ENCODE measurements around the gene DCLK1. TPM values are rescaled to one million over a fixed set of nuclear protein-coding genes. Genes with fewer than 3 reads are reported as not detected.

DCLK1 gene
- total and polyA plus RNA-seq, 4 donors = 0.04 to 0.56 (median 0.20) TPM

- TF ChIP-seq REST (IDR thresholded peaks at IDR 0.05) = no peak
- TF ChIP-seq YY1 (IDR thresholded peaks at IDR 0.05) = no peak
- no peak for TF ChIP-seq MAX (IDR thresholded peaks at IDR 0.05)
- TF ChIP-seq TAF1 (conservative IDR thresholded peaks at IDR 0.05) = no peak
- no peak for TF ChIP-seq NR2F2 (IDR thresholded peaks at IDR 0.05)
Measured at GRCh38 chr13:35724446-35724845, 406.7 kb downstream of the DCLK1 start (continued).

DNA sequence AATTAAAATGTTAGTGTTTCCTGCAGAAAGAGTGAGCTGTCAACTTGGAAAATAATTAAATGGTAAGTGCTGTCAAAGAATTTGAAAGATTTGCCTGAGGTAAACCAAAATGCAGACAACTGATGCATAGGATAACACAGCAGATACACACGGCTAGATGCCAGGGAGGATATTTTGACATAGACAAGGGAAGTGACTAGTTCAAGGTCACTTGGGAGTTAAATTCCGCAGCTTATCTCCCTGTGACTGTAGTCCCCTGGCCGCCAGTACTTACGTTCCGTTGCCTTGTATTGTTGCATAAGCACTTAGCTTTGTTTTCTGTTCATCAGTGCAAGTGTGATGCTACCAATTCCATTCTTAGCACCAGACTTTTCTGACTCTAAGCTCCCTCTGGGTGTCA, 407.4 kb downstream of the DCLK1 start:
- WGBS = 9% methylated on average over 5 of the region's 5 CpGs
- Histone ChIP-seq H3K4me1 (ENCODE audit: control insufficient read depth in 4 of 4, insufficient read depth in 4 of 4, low read length in 3 of 4) (peaks cover 0 to 2% (median under 1%) of the 10 kb centered on the region in 4 donors), H3K27ac (ENCODE audit: low read depth in 1 of 2, low read length in 2 of 2) (no peak overlapping the region)

GRCh38 chr13:35723053-35723461, 408.1 kb downstream of the DCLK1 start:
- Histone ChIP-seq H3K27ac (ENCODE audit: low read depth in 1 of 2, low read length in 2 of 2) (no peak overlapping the region), H3K36me3 (ENCODE audit: control insufficient read depth in 4 of 4, insufficient read depth in 3 of 4, low read depth in 1 of 4, low read length in 3 of 4) (no peaks in the 10 kb centered on the region), H3K4me3 (ENCODE audit: low read depth in 1 of 3, low read length in 3 of 3) (no peak overlapping the region), H3K27me3 (ENCODE audit: control insufficient read depth in 4 of 4, insufficient read depth in 4 of 4, low read length in 3 of 4) (peaks cover 0 to 4% (median 0%) of the 10 kb centered on the region in 4 donors), H3K4me1 (ENCODE audit: control insufficient read depth in 4 of 4, insufficient read depth in 4 of 4, low read length in 3 of 4) (peaks cover 0 to 2% (median under 1%) of the 10 kb centered on the region in 4 donors), H3K9me3 (ENCODE audit: control insufficient read depth in 4 of 4, low read length in 3 of 4) (no peaks in the 10 kb centered on the region), H3K9ac (ENCODE audit: low read depth in 1 of 2, low read length in 2 of 2) (no peak overlapping the region)
- WGBS = 50% methylated on average over 5 of the region's 5 CpGs
- DNase-seq (ENCODE audit: low spot score) = no peak
- no peak for TF ChIP-seq TAF1 (conservative IDR thresholded peaks at IDR 0.05)
- TF ChIP-seq EGR1 (IDR thresholded peaks at IDR 0.05; ENCODE audit: low read depth in 2 of 2) = no peak
- TF ChIP-seq HNF4G (IDR thresholded peaks at IDR 0.05) = no peak
- TF ChIP-seq, protein P1, sequence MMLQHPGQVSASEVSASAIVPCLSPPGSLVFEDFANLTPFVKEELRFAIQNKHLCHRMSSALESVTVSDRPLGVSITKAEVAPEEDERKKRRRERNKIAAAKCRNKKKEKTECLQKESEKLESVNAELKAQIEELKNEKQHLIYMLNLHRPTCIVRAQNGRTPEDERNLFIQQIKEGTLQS (IDR thresholded peaks at IDR 0.05) = no peak
- no peak for TF ChIP-seq NR2F2 (IDR thresholded peaks at IDR 0.05)
- TF ChIP-seq SP1 (IDR thresholded peaks at IDR 0.05) = no peak
- TF ChIP-seq, protein P2, sequence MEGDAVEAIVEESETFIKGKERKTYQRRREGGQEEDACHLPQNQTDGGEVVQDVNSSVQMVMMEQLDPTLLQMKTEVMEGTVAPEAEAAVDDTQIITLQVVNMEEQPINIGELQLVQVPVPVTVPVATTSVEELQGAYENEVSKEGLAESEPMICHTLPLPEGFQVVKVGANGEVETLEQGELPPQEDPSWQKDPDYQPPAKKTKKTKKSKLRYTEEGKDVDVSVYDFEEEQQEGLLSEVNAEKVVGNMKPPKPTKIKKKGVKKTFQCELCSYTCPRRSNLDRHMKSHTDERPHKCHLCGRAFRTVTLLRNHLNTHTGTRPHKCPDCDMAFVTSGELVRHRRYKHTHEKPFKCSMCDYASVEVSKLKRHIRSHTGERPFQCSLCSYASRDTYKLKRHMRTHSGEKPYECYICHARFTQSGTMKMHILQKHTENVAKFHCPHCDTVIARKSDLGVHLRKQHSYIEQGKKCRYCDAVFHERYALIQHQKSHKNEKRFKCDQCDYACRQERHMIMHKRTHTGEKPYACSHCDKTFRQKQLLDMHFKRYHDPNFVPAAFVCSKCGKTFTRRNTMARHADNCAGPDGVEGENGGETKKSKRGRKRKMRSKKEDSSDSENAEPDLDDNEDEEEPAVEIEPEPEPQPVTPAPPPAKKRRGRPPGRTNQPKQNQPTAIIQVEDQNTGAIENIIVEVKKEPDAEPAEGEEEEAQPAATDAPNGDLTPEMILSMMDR (IDR thresholded peaks at IDR 0.05; ENCODE audit: low read depth, low read length, missing input control) = no peak
- TF ChIP-seq, protein P3, sequence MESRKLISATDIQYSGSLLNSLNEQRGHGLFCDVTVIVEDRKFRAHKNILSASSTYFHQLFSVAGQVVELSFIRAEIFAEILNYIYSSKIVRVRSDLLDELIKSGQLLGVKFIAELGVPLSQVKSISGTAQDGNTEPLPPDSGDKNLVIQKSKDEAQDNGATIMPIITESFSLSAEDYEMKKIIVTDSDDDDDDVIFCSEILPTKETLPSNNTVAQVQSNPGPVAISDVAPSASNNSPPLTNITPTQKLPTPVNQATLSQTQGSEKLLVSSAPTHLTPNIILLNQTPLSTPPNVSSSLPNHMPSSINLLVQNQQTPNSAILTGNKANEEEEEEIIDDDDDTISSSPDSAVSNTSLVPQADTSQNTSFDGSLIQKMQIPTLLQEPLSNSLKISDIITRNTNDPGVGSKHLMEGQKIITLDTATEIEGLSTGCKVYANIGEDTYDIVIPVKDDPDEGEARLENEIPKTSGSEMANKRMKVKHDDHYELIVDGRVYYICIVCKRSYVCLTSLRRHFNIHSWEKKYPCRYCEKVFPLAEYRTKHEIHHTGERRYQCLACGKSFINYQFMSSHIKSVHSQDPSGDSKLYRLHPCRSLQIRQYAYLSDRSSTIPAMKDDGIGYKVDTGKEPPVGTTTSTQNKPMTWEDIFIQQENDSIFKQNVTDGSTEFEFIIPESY (IDR thresholded peaks at IDR 0.05) = no peak

More for the DNA sequence above, 407.4 kb downstream of the DCLK1 start:
- H3K4me3 ChIP-seq (ENCODE audit: low read depth in 1 of 3, low read length in 3 of 3) = no peak overlapping the region
- H3K9me3 ChIP-seq (ENCODE audit: control insufficient read depth in 4 of 4, low read length in 3 of 4) = no peaks in the 10 kb centered on the region
- no peaks in the 10 kb centered on the region for H3K36me3 ChIP-seq (ENCODE audit: control insufficient read depth in 4 of 4, insufficient read depth in 3 of 4, low read depth in 1 of 4, low read length in 3 of 4)
- no peak for DNase-seq (ENCODE audit: low spot score)
- TF ChIP-seq, protein P1 (IDR thresholded peaks at IDR 0.05) = no peak
- TF ChIP-seq RXRA (IDR thresholded peaks at IDR 0.05) (no peak), REST (IDR thresholded peaks at IDR 0.05) (no peak)
- no peaks in the 10 kb centered on the region for H3K27me3 ChIP-seq (ENCODE audit: control insufficient read depth in 4 of 4, insufficient read depth in 4 of 4, low read length in 3 of 4)
- H3K9ac ChIP-seq (ENCODE audit: low read depth in 1 of 2, low read length in 2 of 2) = no peak overlapping the region
